Coronary artery (tissue), 2 donors: ENCODE measurements around the gene CLDN18.
A peak's percentile ranks its signal among the peaks of the same experiment; 100 is the strongest.

Experiments used
- DNase-seq: peaks from one replicate; pipeline ENCODE4 v3.0.0-alpha.2; 2017; ENCODE audit warnings: low spot score
- H3K27ac ChIP-seq, 2 donors: fragments of 200-600 bp; sonication (generic); one replicate each; pipeline ENCODE4 v1.5.1; 2016 to 2019
- H3K4me3 ChIP-seq: fragments of 200-600 bp; sonication (generic); 2 replicates; pipeline ENCODE4 v1.5.1; 2016; ENCODE audit warnings: mild to moderate bottlenecking, moderate library complexity
- TF ChIP-seq, protein P1 (sequence below): fragments of 200-600 bp; sonication (generic); IDR thresholded peaks from one replicate; pipeline ENCODE4 v1.5.1; 2019; ENCODE audit warnings: antibody characterized with exemption

CLDN18 gene

DNA sequence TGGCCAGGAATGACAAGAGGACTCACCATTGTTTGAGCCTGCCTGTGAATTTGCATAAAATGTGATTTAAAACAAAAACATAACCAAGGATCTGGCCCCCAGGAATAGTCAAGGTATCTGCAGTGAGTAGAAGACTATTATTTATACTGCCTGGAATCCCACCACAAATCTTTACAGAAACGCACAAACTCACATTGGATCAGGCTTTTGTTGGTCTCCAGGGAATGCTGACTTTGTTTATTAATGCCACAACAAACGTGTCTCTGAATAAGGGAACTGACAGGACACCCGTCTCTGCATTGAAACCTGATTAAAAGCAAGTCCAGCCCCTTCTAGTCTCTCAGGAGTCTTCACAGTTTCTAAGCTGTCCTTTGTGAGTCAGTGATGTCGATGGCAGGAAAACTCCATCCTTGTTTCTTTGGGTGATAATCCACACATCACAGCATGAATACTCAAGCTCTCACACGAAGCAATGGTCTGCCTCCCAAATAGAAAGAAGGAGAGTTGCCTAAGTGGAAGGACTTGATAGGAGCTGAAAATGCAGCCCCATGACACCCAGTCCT is 37.7 kb downstream of the CLDN18 start:
- Histone ChIP-seq H3K4me3 (no peak overlapping the region), H3K27ac (no peak overlapping the region)
- DNase-seq, result no peak
- TF ChIP-seq, protein P1, sequence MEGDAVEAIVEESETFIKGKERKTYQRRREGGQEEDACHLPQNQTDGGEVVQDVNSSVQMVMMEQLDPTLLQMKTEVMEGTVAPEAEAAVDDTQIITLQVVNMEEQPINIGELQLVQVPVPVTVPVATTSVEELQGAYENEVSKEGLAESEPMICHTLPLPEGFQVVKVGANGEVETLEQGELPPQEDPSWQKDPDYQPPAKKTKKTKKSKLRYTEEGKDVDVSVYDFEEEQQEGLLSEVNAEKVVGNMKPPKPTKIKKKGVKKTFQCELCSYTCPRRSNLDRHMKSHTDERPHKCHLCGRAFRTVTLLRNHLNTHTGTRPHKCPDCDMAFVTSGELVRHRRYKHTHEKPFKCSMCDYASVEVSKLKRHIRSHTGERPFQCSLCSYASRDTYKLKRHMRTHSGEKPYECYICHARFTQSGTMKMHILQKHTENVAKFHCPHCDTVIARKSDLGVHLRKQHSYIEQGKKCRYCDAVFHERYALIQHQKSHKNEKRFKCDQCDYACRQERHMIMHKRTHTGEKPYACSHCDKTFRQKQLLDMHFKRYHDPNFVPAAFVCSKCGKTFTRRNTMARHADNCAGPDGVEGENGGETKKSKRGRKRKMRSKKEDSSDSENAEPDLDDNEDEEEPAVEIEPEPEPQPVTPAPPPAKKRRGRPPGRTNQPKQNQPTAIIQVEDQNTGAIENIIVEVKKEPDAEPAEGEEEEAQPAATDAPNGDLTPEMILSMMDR, result no peak

DNA sequence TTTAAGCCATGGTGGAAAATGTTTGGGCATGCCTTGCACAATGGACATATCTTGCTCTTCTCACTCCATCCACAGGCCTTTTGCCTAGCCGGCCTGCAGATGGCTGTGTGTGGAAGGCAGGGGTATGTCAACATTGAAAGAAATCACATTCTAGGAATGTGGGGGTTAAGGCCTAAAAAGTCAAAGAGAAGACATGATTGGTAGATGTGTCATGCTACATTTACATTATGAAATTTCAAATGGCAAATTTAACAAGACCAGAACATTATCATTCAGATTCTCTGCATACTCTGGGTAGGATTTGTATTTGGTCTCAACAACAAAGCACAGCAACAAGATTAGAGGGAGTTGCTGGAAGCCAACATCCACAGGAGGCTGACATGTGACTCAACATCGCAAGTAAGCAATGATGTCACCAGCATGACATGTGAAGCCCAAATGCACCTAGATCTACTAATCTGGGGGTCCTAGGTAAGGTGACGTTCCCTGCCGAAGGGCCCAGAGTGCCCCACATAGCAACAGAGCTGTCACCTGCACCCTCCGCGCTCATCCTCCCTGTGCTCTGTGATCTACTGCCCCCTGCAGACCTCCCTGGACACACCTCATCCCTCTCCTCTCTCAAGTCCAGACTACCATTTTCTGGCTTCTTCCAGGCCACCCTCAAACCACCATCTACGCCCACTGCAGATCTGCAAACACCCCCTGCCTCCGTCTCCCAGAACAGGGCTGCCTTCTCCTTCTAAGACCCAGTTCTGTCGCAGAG is 39.4 kb downstream of the CLDN18 start:
- no peak overlapping the region for H3K27ac ChIP-seq
- DNase-seq, result no peak
- TF ChIP-seq, protein P1, result no peak
- no peak overlapping the region for H3K4me3 ChIP-seq

DNA sequence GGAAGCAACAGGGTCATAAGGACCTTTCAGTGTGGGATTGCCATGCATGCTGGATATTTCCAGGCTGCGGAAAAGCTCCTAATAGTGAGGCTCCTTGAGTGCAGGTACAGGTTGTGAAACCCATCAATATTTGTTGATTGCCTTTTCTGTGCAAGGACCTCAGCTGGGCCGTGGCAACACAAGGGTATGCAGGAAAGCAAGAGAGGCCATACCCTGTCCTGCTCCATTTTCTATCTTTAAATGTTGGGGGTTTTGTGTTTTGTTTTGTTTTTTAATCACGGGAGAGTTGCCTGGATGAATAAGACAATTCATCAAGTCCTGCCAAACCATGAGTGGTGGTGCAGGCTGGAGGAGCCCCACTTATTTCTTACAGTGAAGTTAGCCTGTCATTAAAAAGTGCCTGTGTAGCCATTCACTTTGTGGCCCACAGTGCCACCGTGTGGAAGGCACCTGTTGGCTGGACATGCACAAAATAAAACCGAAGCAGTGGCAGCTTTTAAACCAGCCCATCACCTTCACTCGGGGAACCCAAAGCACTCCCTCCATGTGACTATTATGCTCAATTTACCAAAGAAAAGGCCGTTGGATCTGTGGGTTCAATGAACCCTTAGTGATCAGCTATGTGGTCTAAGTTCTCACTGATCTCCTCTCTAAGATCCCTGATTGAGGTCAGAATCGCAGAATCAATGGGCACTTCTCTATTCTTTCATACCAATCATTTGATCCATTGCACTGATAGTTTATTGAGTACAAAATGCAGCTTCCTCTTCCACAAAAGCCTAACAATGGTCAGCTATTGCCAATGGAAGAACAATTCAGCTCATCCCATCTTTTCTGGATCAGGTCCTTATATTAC is 42.2 kb downstream of the CLDN18 start:
- Histone ChIP-seq H3K4me3 (no peak overlapping the region), H3K27ac (no peak overlapping the region)
- DNase-seq, result no peak
- TF ChIP-seq, protein P1, result peak; percentile 26

DNA sequence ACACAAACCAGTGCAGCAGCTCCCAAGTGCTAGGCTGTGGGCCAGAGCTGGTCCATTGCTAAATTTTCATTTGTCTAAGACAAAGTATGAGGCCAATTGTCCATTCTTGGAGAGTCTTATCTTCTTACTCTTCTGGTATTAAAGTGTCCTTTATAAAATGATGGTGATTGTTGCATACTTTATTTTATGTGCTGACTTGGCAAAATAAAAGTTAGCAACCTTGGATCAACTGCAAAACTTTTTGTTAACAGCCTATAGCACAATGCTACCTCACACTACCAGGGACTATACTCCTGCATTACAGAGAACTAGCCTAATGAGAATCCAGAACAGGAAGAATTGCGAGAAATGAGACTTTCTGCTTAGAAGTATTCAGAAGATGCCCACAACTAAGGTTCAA is 44.1 kb downstream of the CLDN18 start:
- Histone ChIP-seq H3K4me3 (no peak overlapping the region), H3K27ac (no peak overlapping the region)
- TF ChIP-seq, protein P1, result no peak
- DNase-seq, result no peak

DNA sequence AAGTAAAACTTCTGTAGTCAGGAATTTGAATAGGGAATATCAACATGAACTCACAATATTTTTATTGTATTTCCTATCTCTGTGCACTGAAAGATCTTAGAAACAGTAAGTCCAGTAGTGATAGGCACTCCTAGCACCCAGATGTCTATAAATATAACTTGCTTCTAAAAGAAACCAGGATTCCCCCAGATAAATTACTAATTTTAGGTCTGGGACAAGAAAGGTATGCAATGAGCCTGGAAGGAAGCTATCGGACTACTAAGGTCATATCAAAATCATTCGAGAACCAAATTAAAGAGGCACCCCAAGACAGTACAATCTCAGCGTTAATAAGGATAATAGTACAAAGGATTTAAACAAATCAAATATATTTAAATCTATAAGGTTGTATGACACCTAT is 47.4 kb downstream of the CLDN18 start:
- Histone ChIP-seq H3K4me3 (no peak overlapping the region), H3K27ac (no peak overlapping the region)
- no peak for DNase-seq
- TF ChIP-seq, protein P1, result no peak

DNA sequence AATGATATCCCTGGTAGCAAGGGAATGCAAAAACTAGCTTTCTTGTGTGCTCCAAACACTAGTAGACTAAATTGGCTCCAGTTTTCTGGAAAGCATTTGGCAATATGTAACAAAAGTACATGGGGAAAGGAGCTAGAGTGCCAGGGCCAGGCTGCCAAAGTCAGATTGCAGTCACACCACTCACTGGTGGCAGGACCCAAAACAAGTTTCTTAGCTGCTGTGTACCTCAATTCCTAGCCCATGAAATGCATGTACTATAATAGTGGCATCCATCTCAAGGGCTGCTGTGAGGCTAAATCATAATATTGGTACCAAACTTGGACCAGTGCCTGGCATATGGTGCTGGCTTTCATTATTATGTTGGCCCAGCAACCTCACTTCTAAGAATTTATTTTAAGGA is 49.3 kb downstream of the CLDN18 start:
- TF ChIP-seq, protein P1, result no peak
- Histone ChIP-seq H3K4me3 (no peak overlapping the region), H3K27ac (no peak overlapping the region)
- DNase-seq, result no peak
